Measurements from ENCODE around the gene CAMTA1. TPM values are rescaled to one million over a fixed set of nuclear protein-coding genes. Genes with fewer than 3 reads are reported as not detected.

CAMTA1 gene
- total RNA-seq, 2 experiments from 2014 or later = 43.9 to 73.3 TPM

- no peaks in the 10 kb centered on the region for H3K36me3 ChIP-seq (ENCODE audit: insufficient read depth, low read length)
- H2AFZ ChIP-seq (ENCODE audit: low read length) = no peak overlapping the region
- H4K20me1 ChIP-seq (ENCODE audit: insufficient read depth, low read length) = no peaks in the 10 kb centered on the region
- ChIA-PET CTCF (ENCODE audit: unreplicated experiment) (no interaction called here), POLR2A (no interaction called here)
- no TSS peak for BruUV-seq (replicated peaks)
- H3K4me1 ChIP-seq (ENCODE audit: insufficient read depth, low read length, poor library complexity, severe bottlenecking) = no peaks in the 10 kb centered on the region
- H3K4me3 ChIP-seq (ENCODE audit: low read depth, low read length, poor library complexity, severe bottlenecking) = no peak overlapping the region
- no peaks in the 10 kb centered on the region for H3K79me2 ChIP-seq (ENCODE audit: insufficient read depth, low read depth, low read length)
- TF ChIP-seq EZH2phosphoT487 (IDR thresholded peaks at IDR 0.05; ENCODE audit: borderline replicate concordance, low read depth, low read length) (no peak), CTCF (conservative IDR thresholded peaks at IDR 0.05; ENCODE audit: low read length) (no peak)
- H3K4me2 ChIP-seq (ENCODE audit: low read length) = no peak overlapping the region
- no peaks in the 10 kb centered on the region for H3K9me3 ChIP-seq (ENCODE audit: low read length)
- no peak overlapping the region for H3K27ac ChIP-seq (ENCODE audit: low read depth, low read length, poor library complexity, severe bottlenecking)
- no peak for DNase-seq (ENCODE audit: low spot score)
- intact Hi-C loops (cut with micrococcal nuclease; ENCODE audit: unreplicated experiment) = no loop called here
- no peaks in the 10 kb centered on the region for H3K9me2 ChIP-seq (ENCODE audit: insufficient read depth, low read length)
Observed at GRCh38 chr1:7471836-7472235, 686.6 kb downstream of the CAMTA1 start.

- ChIA-PET POLR2A (no interaction called here), CTCF (ENCODE audit: unreplicated experiment) (no interaction called here)
- DNase-seq (ENCODE audit: low spot score) = no peak
- no peaks in the 10 kb centered on the region for H4K20me1 ChIP-seq (ENCODE audit: insufficient read depth, low read length)
- H3K27ac ChIP-seq (ENCODE audit: low read depth, low read length, poor library complexity, severe bottlenecking) = no peak overlapping the region
- TF ChIP-seq EZH2phosphoT487 (IDR thresholded peaks at IDR 0.05; ENCODE audit: borderline replicate concordance, low read depth, low read length) (no peak), CTCF (conservative IDR thresholded peaks at IDR 0.05; ENCODE audit: low read length) (no peak)
- no peak overlapping the region for H3K4me2 ChIP-seq (ENCODE audit: low read length)
- no TSS peak for BruUV-seq (replicated peaks)
- no peaks in the 10 kb centered on the region for H3K36me3 ChIP-seq (ENCODE audit: insufficient read depth, low read length)
- intact Hi-C loops (cut with micrococcal nuclease; ENCODE audit: unreplicated experiment) = no loop called here
- H2AFZ ChIP-seq (ENCODE audit: low read length) = no peak overlapping the region
- no peaks in the 10 kb centered on the region for H3K79me2 ChIP-seq (ENCODE audit: insufficient read depth, low read depth, low read length)
- H3K4me3 ChIP-seq (ENCODE audit: low read depth, low read length, poor library complexity, severe bottlenecking) = no peak overlapping the region
- H3K9me3 ChIP-seq (ENCODE audit: low read length) = no peaks in the 10 kb centered on the region
- no peaks in the 10 kb centered on the region for H3K9me2 ChIP-seq (ENCODE audit: insufficient read depth, low read length)
- H3K4me1 ChIP-seq (ENCODE audit: insufficient read depth, low read length, poor library complexity, severe bottlenecking) = no peaks in the 10 kb centered on the region
Observed at GRCh38 chr1:7473223-7474142, 688.2 kb downstream of the CAMTA1 start.

GRCh38 chr1:7474143-7474490 lies 688.9 kb downstream of the CAMTA1 start:
- no TSS peak for BruUV-seq (replicated peaks)
- H4K20me1 ChIP-seq (ENCODE audit: insufficient read depth, low read length) = no peaks in the 10 kb centered on the region
- CTCF ChIA-PET (ENCODE audit: unreplicated experiment) = no interaction called here

More at GRCh38 chr1:7474143-7474490, 688.9 kb downstream of the CAMTA1 start:
- no peak for DNase-seq (ENCODE audit: low spot score)
- no peak overlapping the region for H3K4me3 ChIP-seq (ENCODE audit: low read depth, low read length, poor library complexity, severe bottlenecking)
- no peaks in the 10 kb centered on the region for H3K4me1 ChIP-seq (ENCODE audit: insufficient read depth, low read length, poor library complexity, severe bottlenecking)
- H3K4me2 ChIP-seq (ENCODE audit: low read length) = no peak overlapping the region
- H3K79me2 ChIP-seq (ENCODE audit: insufficient read depth, low read depth, low read length) = no peaks in the 10 kb centered on the region
- no peaks in the 10 kb centered on the region for H3K9me2 ChIP-seq (ENCODE audit: insufficient read depth, low read length)
- TF ChIP-seq EZH2phosphoT487 (IDR thresholded peaks at IDR 0.05; ENCODE audit: borderline replicate concordance, low read depth, low read length) (no peak), CTCF (conservative IDR thresholded peaks at IDR 0.05; ENCODE audit: low read length) (no peak)
- H2AFZ ChIP-seq (ENCODE audit: low read length) = no peak overlapping the region
- POLR2A ChIA-PET = interaction anchor here (0.6 kb wide), 1 partner anchor 209 kb away, joined by 6 read pairs; no protein-coding TSS in a partner anchor
- no peak overlapping the region for H3K27ac ChIP-seq (ENCODE audit: low read depth, low read length, poor library complexity, severe bottlenecking)
- no peaks in the 10 kb centered on the region for H3K9me3 ChIP-seq (ENCODE audit: low read length)
- H3K36me3 ChIP-seq (ENCODE audit: insufficient read depth, low read length) = no peaks in the 10 kb centered on the region
- intact Hi-C loops (cut with micrococcal nuclease; ENCODE audit: unreplicated experiment) = no loop called here
